C4-2B (cell line): Measurements from ENCODE around the gene UHRF1.
"Not testable (repeated sequence)": the region's sequence is repeated elsewhere in the genome, so short reads cannot be mapped to it uniquely, and the experiment has no call there.

ENCODE experiments used
- CTCF ChIP-seq: fragments of 450-650 bp; conservative IDR thresholded peaks from 2 replicates; pipeline ENCODE4 v1.5.1; 2017; ENCODE audit warnings: mild to moderate bottlenecking
- ZFX ChIP-seq: fragments of 450-650 bp; IDR thresholded peaks from 2 replicates; pipeline ENCODE4 v1.6.1; 2017

- not testable (repeated sequence) for TF ChIP-seq CTCF, ZFX
Measured at GRCh38 chr19:4884993-4885392, 24.3 kb upstream of the UHRF1 start.
